ENCODE results near the gene FAM184B.
"Not testable (repeated sequence)": the region's sequence is repeated elsewhere in the genome, so short reads cannot be mapped to it uniquely, and the experiment has no call there.

FAM184B gene

GRCh38 chr4:17681281-17682221 is 99.9 kb downstream of the FAM184B start:
- no peak for DNase-seq

- DNase-seq: no peak
Measured at GRCh38 chr4:17680559-17681280, 100.7 kb downstream of the FAM184B start.

GRCh38 chr4:17670423-17670822 is 111.0 kb downstream of the FAM184B start:
- DNase-seq: no peak

GRCh38 chr4:17667653-17668201 is 113.7 kb downstream of the FAM184B start:
- DNase-seq: no peak

GRCh38 chr4:17667253-17667652 is 114.2 kb downstream of the FAM184B start:
- DNase-seq: no peak

- DNase-seq: no peak
Measured at GRCh38 chr4:17665852-17666251, 115.6 kb downstream of the FAM184B start.

- DNase-seq: no peak
Measured at GRCh38 chr4:17665346-17665745, 116.1 kb downstream of the FAM184B start.

- no peak for DNase-seq
Measured at GRCh38 chr4:17664755-17665154, 116.7 kb downstream of the FAM184B start.

GRCh38 chr4:17662694-17663093 is 118.7 kb downstream of the FAM184B start:
- DNase-seq: no peak

- not testable (repeated sequence) for DNase-seq
Measured at GRCh38 chr4:17659196-17659595, 122.2 kb downstream of the FAM184B start.

GRCh38 chr4:17657849-17658248 is 123.6 kb downstream of the FAM184B start:
- DNase-seq: no peak

- DNase-seq: no peak
Measured at GRCh38 chr4:17657090-17657489, 124.3 kb downstream of the FAM184B start.

- no peak for DNase-seq
Measured at GRCh38 chr4:17654701-17655100, 126.7 kb downstream of the FAM184B start.

GRCh38 chr4:17650406-17650805 is 131.0 kb downstream of the FAM184B start:
- no peak for DNase-seq

- no peak for DNase-seq
Measured at GRCh38 chr4:17647927-17648326, 133.5 kb downstream of the FAM184B start.

- no peak for DNase-seq
Measured at GRCh38 chr4:17647176-17647806, 134.1 kb downstream of the FAM184B start.

- DNase-seq: no peak
Measured at GRCh38 chr4:17646693-17647092, 134.7 kb downstream of the FAM184B start.

- DNase-seq: no peak
Measured at GRCh38 chr4:17642398-17642783, 139.0 kb downstream of the FAM184B start.

- DNase-seq: no peak
Measured at GRCh38 chr4:17639136-17639535, 142.3 kb downstream of the FAM184B start.

- peak; percentile 43 to 68 (median 56) for DNase-seq
Measured at GRCh38 chr4:17636696-17637622, 144.5 kb downstream of the FAM184B start.

GRCh38 chr4:17636341-17636695 is 145.1 kb downstream of the FAM184B start:
- DNase-seq: no peak

- no peak for DNase-seq
Measured at GRCh38 chr4:17635056-17635455, 146.4 kb downstream of the FAM184B start.

Data from T-helper 2 cell (primary cell).